HG02763 (cell line): ENCODE data around the gene MKRN2.
"Not testable (repeated sequence)": the region's sequence is repeated elsewhere in the genome, so short reads cannot be mapped to it uniquely, and the experiment has no call there.

Source experiments
- ATAC-seq: cut with Tn5 transposase; IDR thresholded peaks from one replicate; pipeline ENCODE4 v1.9.1; 2021; ENCODE audit warnings: mild to moderate bottlenecking, moderate library complexity; ENCODE audit not compliant: unreplicated experiment

The MKRN2 gene, protein sequence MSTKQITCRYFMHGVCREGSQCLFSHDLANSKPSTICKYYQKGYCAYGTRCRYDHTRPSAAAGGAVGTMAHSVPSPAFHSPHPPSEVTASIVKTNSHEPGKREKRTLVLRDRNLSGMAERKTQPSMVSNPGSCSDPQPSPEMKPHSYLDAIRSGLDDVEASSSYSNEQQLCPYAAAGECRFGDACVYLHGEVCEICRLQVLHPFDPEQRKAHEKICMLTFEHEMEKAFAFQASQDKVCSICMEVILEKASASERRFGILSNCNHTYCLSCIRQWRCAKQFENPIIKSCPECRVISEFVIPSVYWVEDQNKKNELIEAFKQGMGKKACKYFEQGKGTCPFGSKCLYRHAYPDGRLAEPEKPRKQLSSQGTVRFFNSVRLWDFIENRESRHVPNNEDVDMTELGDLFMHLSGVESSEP

DNA sequence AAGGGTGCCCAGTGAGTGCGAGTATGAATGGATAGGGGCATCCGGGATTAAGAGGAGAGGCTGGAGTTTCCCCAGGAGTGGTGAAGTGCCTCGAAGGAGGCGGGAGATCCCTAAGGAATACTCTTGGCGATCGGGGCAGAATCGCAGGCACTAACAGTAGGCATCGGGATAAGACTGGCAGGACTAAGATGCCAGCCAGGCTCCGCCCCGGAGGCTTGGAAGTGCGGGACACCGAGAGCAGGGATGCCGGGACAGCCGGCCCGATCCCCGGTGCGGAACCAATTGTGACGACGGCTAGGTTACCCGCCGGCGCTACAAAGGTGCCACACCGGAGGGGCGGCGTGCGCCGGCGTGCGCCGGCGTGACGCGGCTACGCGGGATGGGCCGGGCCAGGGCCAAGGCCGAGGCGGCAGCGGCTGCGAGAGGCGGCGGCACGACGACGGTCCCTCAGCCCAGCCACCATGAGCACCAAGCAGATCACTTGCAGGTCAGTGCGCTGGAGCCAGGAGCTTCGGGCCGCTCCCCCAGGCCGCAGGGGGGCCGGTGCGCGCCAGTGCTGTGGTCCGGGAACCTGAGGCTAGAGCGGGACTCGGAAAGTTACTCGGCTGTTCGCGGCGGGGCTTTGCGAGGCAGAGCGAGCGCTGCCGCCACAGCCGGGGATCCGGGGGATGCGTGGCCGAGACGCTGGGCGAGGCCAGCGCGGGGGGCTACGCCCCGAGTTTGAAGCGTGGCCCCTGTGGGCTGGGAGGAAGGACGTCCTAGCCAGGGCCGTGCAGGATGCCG, at the start of gene MKRN2:
TSS of gene MKRN2 (plus strand) at position 398 of the 783 bp plus-strand sequence. CDS start at position 462, 64 bp downstream.
- ATAC-seq = peak; percentile 87

DNA sequence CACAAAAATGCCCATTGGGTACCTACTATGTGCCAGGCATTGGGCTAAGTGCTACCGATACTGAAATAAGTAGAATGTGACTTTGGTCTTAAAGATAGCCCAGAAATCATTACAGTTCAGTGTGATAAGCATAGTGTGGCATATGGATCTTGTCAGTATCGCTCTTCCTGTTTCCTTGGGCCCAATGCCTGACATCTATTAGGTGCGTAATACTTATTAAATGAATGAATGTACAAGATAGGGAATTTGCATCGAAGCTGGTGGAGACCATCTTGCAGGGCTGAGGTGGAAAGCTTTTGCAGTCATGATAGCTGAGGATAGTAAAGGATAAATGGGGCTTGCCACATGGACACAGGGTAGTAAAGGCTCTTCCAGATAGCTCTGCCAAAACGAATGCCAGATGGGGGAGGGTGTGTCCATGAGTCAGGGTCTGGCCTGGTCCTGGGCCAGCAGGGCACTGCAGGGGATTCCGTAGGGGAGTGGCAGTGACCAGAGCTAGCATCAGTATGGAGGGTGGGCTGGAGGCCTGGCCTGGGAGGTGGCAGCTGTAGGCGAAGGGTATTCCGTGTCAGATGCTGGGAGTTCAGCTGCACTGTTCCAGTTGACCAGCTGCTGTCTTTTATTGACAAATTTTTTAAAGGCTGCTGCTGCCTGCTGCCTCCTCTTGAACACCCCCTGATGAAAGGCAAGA, 49.2 kb upstream of the MKRN2 start:
- no peak for ATAC-seq

DNA sequence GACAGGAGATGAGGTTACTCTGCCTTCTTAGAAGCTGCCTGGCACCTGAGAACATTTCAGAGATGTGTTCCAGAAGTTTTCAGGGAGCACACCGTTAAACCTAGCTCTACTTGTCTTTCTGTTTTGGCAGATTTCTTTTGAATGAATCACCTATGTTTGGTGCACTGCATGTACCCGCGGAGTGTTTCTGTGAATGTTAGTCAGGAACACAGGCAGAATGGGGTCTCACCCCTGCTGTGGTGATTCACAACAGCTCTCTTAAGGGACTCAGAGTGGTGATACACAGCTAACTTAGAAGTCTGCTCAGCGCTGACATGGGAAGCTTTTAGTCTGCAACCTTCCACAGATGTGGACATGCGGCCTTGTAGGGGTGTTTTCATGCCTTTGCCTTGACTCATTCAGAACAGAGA, 48.6 kb upstream of the MKRN2 start:
- ATAC-seq = no peak

DNA sequence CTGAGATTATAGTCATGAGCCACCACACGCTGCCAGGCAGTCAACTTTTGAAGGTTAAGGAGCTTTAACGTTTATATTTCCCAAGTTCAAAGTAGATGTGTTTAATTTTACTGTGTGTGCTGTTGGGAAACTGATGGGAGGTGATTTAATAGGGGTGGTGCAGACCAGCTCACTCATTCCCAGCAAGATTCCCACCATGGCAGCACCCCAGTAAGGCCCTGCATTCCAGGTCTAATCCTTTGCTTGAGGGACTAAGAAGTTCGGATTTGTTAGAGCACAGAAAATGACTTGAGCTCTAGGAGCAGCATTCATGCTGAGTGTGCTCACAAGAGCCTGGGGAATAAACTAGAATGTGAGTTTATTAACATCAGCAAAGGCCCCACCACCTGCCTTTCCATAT, 47.4 kb upstream of the MKRN2 start:
- ATAC-seq = no peak

DNA sequence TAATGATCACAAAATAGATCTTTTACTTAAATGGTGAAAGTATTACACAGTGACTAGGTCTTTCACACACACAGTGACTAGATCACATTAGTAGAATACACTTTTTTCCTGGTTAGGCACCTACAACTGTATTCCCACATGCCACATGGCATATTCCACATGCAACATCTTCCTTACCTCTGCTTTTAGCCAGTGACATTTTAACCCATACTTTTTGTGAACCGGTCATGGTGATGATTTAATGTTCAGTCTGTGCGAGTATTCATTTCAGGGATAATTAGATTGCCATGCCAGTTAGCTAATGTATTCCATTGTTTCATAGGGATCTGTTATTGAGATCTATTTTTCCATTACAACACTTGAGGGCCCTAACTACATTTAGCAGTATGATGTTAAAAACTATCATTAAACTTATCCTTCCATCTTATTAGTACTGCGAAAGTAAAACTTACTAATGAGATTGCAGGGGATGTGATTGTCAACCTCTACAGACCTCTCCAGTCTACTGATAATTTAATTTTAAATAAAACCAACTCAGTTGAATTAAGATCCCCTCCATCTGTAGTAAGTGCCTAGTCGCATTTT, 44.3 kb upstream of the MKRN2 start:
- ATAC-seq = no peak

DNA sequence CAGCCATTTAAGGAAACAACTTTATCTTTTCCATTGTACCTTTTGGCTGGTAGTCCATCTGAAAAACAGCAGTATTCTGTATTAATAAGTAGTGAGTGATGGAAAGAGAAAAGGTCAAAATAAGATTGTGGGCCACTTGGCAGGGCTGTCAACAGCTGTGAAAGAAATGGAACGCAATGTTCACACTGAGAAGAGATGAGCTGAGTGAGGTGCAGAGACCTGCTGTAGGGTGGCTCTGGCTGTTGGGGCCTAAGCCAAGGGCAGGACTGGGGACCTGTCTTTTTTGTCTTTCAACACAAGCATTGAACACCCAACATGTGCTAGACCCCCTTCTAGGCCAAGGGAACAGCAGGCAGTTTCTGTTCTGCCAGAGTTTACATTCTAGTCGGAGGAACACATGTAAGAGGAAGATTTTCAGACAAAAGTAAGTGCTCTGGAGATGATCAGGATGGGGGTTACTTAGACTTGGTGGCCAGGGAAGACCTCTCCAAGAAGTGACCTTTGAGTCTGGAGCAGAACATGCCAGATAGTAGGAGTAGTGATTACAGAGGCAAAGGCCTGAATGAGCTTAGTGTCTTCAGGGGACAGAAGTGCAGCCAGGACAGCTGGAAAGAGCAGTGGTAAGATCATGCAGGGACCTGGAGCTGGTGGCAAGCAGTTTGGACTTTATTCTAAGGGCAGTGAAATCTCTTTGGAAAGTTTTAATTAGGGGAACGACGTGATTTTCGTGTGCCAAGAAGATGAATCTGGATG, 43.0 kb upstream of the MKRN2 start:
- ATAC-seq = no peak

DNA sequence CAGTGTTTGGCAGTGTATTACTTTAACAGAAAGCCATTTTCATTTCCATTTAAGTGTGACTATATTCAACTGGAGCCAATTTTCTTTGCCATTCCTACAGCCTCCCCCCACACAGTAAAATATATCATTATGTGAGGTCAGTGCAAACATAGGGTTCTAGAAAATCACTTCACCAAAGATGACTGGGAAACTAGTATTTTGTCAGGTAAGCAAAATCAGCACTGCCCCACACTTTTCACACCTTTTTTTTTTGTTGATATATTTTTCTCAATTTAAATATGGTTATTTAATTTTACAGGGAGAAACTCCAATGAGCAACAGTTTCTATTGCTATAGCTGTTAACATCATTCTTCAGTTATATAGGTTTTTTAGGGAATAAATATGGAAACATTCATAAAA, 41.3 kb upstream of the MKRN2 start:
- ATAC-seq = no peak

DNA sequence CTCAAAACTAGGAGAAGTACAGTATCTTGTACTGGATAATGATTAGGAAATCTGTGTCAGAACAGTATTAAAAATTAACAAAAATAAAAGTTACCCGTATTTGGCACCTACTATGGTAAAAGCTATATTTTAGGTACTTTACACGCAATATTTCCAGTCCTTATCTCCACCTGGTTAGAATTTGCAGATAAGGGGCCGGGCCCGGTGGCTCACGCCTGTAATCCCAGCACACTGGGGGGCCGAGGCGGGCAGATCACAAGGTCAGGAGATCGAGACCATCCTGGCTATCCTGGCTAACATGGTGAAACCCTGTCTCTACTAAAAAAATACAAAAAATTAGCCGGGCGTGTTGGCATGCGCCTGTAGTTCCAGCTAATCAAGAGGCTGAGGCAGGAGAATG, 40.0 kb upstream of the MKRN2 start:
- ATAC-seq = no peak

DNA sequence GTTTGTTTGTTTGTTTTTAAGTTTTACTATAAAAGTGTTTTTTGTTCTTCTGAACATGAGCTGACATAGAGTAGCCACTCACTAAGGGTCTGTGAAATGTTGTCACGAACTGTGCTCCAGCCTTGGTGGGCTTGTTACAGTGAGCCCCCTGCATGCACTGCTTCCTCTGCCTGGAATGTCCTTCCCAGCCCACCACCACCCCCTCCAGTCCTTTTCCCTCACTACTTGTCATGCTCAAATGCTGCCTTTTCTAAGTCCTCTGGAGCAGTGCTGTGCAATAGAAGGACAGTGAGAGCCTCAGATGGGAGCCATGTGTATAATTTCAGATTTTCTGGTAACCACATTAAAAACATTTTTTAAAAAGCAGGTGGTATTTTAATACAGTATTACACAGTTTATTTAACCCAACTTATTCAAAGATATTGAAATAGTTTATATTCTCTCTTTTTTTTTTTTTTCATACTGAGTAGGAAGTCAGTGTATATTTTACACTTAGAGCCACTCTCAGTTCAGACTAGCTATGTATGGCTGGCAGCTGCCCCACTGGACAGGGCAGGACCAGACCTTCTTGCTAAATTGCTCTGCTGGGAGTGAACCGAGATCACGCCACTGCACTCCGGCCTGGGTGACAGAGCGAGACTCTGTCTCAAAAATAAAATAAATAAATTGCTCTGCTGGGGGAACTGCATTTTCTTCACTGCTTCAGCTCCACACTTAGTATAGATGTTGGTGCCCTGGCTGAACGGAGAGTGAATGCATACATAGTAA, 38.4 kb upstream of the MKRN2 start:
- ATAC-seq = no peak

DNA sequence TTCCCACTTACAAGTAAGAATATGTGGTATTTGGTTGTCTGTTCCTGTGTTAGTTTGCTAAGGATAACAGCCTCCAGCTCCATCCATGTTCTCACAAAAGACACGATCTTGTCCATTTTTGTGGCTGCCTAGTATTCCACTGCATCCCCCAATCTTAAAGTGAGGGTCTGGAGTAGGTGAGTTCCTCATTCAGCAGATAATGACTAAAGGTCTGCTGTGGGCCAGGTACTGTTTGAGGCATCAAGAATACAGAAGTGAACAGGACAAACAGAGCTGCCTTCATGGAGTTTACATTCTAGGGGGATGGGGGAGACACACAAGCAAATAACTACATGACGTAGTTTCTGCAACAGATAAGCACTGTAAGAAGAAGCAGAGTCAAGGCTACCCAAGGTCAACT, 35.9 kb upstream of the MKRN2 start:
- ATAC-seq = no peak

DNA sequence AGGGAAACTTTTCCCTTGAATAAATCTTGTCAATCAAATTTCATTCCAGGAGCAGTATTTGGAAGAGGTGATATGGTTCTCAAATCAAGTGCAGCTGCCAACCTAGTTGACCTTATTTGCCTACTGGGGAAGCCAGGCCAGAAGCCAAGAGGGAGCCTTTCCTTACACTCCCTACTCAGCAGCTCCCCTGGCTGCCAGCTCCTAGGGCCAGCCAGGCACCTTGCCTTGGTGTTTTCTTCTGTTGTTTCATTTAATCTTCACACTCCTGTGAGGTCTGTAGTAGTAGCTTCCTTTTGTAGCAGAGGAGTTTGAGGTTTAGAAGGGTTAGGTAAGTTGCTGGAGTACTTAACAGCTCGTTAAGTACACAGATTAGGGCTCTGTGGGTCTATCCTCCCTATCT, 34.2 kb upstream of the MKRN2 start:
- ATAC-seq = no peak

DNA sequence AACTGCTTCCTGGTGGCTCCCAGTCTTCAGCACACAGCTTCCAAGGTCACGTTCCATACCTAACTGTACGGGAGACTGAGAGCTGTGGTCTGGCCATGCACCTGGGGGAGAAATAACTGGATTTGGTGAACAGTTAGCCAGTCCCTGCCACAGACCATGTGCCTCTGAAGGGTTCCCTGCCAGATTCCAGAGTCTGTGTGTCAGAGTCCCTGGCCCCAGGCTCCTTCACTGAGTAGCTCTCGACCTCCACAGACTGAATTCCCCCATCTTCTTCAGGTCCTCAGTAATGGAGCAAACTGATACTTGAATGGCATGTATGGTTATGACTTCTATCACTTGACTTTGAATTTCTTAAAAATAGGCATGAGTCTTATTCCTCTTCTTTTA, 29.1 kb upstream of the MKRN2 start:
- no peak for ATAC-seq

DNA sequence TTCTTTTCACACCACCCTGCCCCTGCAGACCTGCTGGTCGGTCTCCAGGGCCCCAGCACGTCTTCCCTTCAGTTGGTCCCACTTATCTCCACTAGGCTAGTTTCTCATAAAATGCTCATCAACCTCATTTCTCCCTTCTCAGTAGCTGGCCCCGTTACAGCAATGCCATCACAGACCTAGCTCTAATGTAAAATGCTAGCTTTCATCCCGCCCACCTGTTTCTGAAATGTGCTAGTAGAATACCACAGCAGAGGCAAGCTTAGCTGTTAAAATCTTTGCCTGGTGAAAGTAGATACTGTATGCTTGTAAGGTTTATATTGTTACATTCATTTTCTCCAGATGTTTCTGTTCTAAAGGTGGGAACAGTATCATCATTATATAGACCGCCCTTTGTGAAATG, 24.7 kb upstream of the MKRN2 start:
- ATAC-seq = no peak

DNA sequence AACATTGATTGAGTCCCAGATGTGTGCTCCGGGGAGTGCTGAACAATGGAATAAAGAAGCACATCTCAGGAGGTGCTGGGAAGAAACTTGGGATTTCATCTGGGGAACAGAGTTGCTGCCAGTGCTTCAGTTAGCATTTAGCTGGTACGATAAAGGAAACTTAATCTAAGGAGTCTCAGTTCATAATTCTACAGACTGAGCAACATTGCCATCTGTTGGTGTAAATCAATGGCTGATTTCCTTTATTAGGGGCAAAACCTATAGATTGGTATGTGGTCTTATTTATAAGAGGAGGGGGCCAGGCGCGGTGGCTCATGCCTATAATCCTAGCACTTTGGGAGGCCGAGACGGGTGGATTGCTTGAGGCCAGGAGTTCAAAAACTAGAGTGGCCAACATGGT, 20.5 kb upstream of the MKRN2 start:
- no peak for ATAC-seq

DNA sequence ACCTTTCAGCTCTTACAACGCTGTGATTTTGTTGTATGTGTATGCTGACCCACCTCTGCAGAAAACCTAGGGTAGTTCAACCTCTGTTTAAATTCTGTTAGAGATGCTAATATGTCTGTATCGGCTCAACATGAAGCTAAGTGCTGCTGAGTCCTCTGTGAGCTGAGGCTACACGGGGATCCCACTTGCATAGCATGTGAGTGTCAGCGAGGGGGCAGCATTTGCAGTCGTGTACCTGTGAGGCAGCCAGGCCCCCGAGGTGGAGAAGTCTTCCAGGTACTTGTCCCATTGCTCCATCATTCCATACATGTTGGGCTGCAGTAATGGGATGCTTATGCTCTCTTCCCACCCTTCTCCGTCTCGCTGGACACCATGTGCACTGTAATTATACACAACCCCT, 15.3 kb upstream of the MKRN2 start:
- ATAC-seq = no peak

DNA sequence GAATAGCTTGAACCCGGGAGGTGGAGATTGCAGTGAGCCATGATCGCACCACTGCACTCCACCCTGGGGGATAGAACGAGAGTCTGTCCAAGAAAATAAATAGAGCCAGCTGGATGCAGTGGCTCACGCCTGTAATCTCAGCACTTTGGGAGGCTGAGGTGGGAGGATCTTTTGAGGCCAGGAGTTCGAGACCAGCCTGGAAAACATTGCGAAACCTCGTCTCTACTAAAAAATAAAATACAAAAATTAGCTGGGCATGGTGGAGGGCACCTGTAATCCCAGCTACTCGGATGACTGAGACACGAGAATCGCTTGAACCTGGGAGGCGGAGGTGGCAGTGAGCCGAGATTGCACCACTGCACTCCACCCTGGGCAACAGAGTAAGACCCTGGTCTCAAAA, 13.4 kb upstream of the MKRN2 start:
- not testable (repeated sequence) for ATAC-seq

DNA sequence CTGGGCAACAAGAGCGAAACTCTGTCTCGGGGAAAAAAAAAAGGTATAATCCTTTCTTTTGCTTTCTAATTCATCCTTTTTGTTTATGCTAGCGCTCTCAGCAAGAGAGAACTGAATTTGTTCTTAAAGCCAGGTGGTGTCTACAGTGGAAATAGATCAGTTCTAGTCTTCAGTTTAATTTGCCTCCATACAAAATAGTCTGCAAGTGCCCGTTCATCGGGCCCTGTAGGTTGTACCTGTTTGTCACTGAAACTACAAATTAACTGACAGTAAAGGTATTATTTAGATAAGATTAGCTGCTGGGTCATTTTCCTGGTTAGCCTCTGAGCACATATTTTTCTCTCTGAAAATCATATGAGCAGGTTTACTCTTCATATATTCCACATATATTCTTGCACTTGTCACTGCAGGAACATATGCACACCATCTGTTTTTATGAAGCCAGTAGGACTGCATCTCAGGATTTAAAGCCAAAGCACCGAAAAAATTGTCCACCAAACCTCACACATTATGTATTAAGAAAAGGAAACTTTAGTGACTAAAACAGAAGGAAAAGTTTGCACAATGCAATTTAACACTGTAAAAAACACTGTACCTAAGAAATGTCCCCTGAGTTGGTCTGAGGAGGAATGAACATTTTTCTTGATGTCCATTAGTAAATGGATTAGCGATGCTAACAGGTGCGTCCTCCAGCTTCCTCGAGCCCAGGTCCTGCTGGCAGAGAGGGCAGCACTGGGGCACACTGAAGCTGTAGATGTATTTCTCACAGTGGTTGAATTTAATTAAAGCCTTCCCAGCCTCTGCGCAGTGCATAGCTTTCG, 12.0 kb upstream of the MKRN2 start:
- ATAC-seq = no peak

DNA sequence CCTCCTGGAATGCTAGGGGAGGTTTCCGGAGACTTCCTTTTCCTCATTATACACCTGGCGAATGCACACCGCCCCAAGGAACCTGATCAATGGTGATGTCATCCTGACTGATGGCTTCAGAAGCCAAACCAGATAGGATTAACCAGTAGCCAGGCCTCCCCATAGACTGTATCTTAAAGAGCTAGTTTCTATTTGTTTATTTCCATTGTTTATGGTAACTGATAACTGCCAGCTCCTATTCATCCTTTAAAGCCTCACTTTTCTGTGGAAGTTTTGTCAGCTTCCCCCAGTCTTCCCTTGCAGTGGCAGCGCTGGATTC, 11.5 kb upstream of the MKRN2 start, which contains the start of gene MKRN2OS:
TSS of gene MKRN2OS (minus strand) at position 27 of the 319 bp plus-strand sequence. CDS start 35 bp downstream, outside the sequence.
- no peak for ATAC-seq
